SK-N-SH treated with all-trans-retinoic acid at 6 μM for 48 hours (cell line): ENCODE measurements around the gene SURF6.

Source experiments
- ARNTL ChIP-seq: fragments of 450-650 bp; formaldehyde crosslinking; IDR thresholded peaks from 2 replicates; pipeline ENCODE4 v1.5.0; 2020; ENCODE audit warnings: low read depth, mild to moderate bottlenecking, moderate library complexity, borderline replicate concordance
- BACH2 ChIP-seq: fragments of 250-450 bp; sonication (Bioruptor Pico); IDR thresholded peaks from 2 replicates; pipeline ENCODE4 v1.9.0; 2021; ENCODE audit warnings: mild to moderate bottlenecking, borderline replicate concordance
- CREB5 ChIP-seq: fragments of 250-450 bp; sonication (Bioruptor Pico); IDR thresholded peaks from 2 replicates; pipeline ENCODE4 v1.5.1; 2020; ENCODE audit warnings: low read depth, mild to moderate bottlenecking, moderate library complexity
- CSRNP3 ChIP-seq: fragments of 250-450 bp; sonication (Bioruptor Pico); IDR thresholded peaks from 2 replicates; pipeline ENCODE4 v1.5.1; 2021; ENCODE audit warnings: mild to moderate bottlenecking, moderate library complexity
- GLIS3 ChIP-seq: fragments of 250-450 bp; sonication (Bioruptor Pico); IDR thresholded peaks from 2 replicates; pipeline ENCODE4 v1.5.0; 2020; ENCODE audit warnings: mild to moderate bottlenecking, moderate library complexity
- ISL1 ChIP-seq: fragments of 250-450 bp; sonication (Bioruptor Pico); IDR thresholded peaks from 2 replicates; pipeline ENCODE4 v2.1.2; 2022; ENCODE audit warnings: mild to moderate bottlenecking, moderate library complexity
- PATZ1 ChIP-seq: fragments of 250-450 bp; sonication (Bioruptor Pico); IDR thresholded peaks from 2 replicates; pipeline ENCODE4 v1.8.0; 2020; ENCODE audit warnings: mild to moderate bottlenecking, moderate library complexity, borderline replicate concordance
- TCF4 ChIP-seq: fragments of 250-450 bp; sonication (Bioruptor Pico); IDR thresholded peaks from 2 replicates; pipeline ENCODE4 v1.8.0; 2021; ENCODE audit warnings: mild to moderate bottlenecking, moderate library complexity, borderline replicate concordance
- TSHZ2 ChIP-seq: fragments of 250-450 bp; sonication (Bioruptor Pico); IDR thresholded peaks from 2 replicates; pipeline ENCODE4 v1.5.0; 2020; ENCODE audit warnings: mild to moderate bottlenecking, moderate library complexity
- ZNF565 ChIP-seq: fragments of 450-650 bp; formaldehyde crosslinking; conservative IDR thresholded peaks from 2 replicates; pipeline ENCODE4 v1.5.0; 2020; ENCODE audit warnings: low read depth, mild to moderate bottlenecking, moderate library complexity
- ZNF70 ChIP-seq: fragments of 450-650 bp; formaldehyde crosslinking; IDR thresholded peaks from 2 replicates; pipeline ENCODE4 v1.5.0; 2020; ENCODE audit warnings: mild to moderate bottlenecking, moderate library complexity

GRCh38 chr9:133334161-133334560 is 1.8 kb downstream of the SURF6 start:
- TF ChIP-seq TCF4 (CRISPR knock-in tag) (no peak), PATZ1 (CRISPR knock-in tag) (no peak), ISL1 (CRISPR knock-in tag) (no peak), GLIS3 (CRISPR knock-in tag) (no peak), TSHZ2 (CRISPR knock-in tag) (no peak), ZNF70 (CRISPR knock-in tag) (no peak), CREB5 (CRISPR knock-in tag) (no peak), CSRNP3 (CRISPR knock-in tag) (no peak), BACH2 (no peak), ARNTL (CRISPR knock-in tag) (no peak), ZNF565 (CRISPR knock-in tag) (no peak)
